ENCODE results near the gene ASB6.

GRCh38 chr9:129641750-129642585, at the start of gene ASB6:
- peak; percentile 67 for TF ChIP-seq POLR2A (IDR thresholded peaks at IDR 0.05)
- TF ChIP-seq POLR2AphosphoS5 (IDR thresholded peaks at IDR 0.05) = peak; percentile 71 to 91 (median 81)
- TF ChIP-seq CTCF (IDR thresholded peaks at IDR 0.05) = peak; percentile 96 to 100 (median 99)
- TF ChIP-seq EP300 (IDR thresholded peaks at IDR 0.05; ENCODE audit: low read depth) = no peak

Measured in transverse colon (tissue), 4 donors.